DOHH2 (cell line): ENCODE data around the gene METTL16.

Source experiments
- EZH2phosphoT487 ChIP-seq: fragments of 200-600 bp; sonication (generic); IDR thresholded peaks from 2 replicates; pipeline ENCODE4 v1.6.1; 2017; ENCODE audit warnings: borderline replicate concordance, mild to moderate bottlenecking, antibody characterized with exemption, low read length, moderate library complexity, mixed read lengths
- TF ChIP-seq, protein P1 (sequence below): fragments of 200-600 bp; sonication (generic); IDR thresholded peaks from one replicate; pipeline ENCODE4 v1.5.1; 2014; ENCODE audit warnings: antibody characterized with exemption, mild to moderate bottlenecking, low read depth, low read length; ENCODE audit not compliant: poor library complexity, severe bottlenecking

GRCh38 chr17:2457913-2458312 lies 53.8 kb downstream of the METTL16 start:
- TF ChIP-seq, protein P1, sequence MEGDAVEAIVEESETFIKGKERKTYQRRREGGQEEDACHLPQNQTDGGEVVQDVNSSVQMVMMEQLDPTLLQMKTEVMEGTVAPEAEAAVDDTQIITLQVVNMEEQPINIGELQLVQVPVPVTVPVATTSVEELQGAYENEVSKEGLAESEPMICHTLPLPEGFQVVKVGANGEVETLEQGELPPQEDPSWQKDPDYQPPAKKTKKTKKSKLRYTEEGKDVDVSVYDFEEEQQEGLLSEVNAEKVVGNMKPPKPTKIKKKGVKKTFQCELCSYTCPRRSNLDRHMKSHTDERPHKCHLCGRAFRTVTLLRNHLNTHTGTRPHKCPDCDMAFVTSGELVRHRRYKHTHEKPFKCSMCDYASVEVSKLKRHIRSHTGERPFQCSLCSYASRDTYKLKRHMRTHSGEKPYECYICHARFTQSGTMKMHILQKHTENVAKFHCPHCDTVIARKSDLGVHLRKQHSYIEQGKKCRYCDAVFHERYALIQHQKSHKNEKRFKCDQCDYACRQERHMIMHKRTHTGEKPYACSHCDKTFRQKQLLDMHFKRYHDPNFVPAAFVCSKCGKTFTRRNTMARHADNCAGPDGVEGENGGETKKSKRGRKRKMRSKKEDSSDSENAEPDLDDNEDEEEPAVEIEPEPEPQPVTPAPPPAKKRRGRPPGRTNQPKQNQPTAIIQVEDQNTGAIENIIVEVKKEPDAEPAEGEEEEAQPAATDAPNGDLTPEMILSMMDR = no peak
- TF ChIP-seq EZH2phosphoT487 = no peak
